GM15510 (cell line): ENCODE measurements around the gene HS3ST4.

Experiments
- POLR2A ChIP-seq: IDR thresholded peaks from 3 replicates; pipeline ENCODE4 v1.6.1; 2011; ENCODE audit warnings: borderline replicate concordance; ENCODE audit not compliant: insufficient read length; ENCODE audit errors: extremely low read depth

Gene HS3ST4

DNA sequence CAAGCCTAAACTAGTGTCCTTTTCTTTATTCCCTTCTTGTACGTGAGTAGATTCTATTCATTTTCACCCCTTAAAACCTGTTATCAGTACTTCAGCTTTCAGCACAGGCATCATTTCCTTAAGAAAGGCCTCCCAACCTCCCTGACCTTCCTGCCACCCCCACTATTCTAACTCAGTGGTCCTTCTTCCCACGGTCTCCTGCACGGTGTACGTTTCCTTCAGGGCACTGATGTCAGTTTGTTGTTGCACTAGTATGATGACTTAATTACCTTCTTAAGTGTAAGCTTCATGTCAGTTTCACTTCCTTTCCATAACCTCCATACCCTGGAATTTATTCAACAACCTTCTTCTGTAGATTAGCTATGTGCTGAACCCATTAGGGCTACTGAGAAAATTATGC, 484.2 kb downstream of the HS3ST4 start:
- TF ChIP-seq POLR2A: no peak

DNA sequence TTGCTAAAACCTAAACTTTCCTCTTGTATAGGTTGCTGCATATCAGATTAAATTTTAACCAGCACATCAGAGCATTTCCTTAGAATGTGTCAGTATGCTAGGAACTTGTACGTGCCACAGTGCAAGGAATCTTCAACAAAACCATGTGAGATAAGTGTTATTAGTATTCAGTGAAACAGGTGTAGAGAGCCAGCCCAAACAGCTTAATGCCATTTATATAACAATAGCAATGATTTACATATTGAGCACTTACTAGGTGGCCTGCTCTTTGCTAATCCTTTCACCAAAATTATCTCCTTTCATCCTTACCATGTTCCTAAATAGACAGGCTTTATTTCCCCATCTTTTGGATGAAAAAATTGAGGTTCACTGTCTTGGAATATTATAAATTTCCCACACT, 485.7 kb downstream of the HS3ST4 start:
- TF ChIP-seq POLR2A: no peak

DNA sequence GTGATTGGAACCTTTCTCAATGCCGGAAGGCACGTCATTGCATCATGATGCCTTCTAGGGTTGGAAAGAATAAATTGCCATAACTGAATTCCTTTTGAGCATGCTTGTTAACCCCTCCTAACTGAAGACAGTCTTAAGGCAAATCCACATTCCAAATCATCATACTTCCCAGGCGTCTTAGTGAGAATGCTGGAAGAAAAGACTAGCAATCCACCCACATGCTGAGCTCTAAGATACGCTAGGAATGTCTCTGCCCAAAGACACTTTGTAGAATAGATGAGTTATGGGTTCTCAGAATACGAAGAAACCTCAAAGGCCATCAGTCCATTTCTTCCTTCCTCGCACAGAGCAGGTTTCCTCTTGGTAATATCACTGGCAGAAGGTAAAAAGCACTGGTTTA, 486.5 kb downstream of the HS3ST4 start:
- no peak for TF ChIP-seq POLR2A

DNA sequence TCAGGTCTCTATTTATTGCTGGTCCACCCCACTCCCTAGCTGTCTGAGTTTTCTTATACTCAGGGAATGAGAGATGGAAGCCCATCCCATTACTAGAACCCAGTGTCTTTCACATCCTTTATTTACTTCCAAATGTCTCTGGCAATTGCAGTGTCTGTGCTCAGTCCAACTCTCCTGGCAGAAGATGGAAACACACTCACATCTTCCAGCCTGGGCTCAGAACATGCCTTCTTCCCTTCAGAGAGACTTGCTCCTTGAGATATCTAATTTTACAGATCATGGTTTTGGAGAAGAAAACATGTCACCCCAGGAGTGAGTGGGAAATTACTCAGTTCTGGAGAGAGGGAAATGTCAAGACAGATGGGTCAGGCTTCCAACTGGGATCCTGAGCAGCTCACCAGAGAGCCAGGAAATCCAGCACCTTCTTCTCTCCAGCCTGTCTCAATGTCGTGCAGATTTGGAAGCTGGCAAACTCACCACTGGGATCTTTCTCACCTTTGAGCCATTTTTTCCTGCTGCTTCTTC, 494.4 kb downstream of the HS3ST4 start:
- no peak for TF ChIP-seq POLR2A
